ENCODE measurements around the gene GNAI3.

- peak; percentile 96 for TF ChIP-seq CTCF (IDR thresholded peaks at IDR 0.05; ENCODE audit: poor library complexity)
- no peak for TF ChIP-seq EZH2phosphoT487 (IDR thresholded peaks at IDR 0.05; ENCODE audit: low read depth, severe bottlenecking, unreplicated experiment)
- TF ChIP-seq EZH2 (IDR thresholded peaks at IDR 0.05; ENCODE audit: borderline replicate concordance), result no peak
Observed at GRCh38 chr1:109546311-109547109, 1.9 kb upstream of the GNAI3 start.

Measured in hepatocyte (in vitro differentiated cells).